TTC549 (cell line): ENCODE data around the gene MAPK8IP3.

Experiments
- FAIRE-seq: peaks from 2 replicates; lab custom pipeline; 2012; peaks lifted over from hg19 to GRCh38; lab: Jason Lieb, UNC

MAPK8IP3 gene

GRCh38 chr16:1740781-1741490 is 34.9 kb downstream of the MAPK8IP3 start:
- FAIRE-seq, result no peak

GRCh38 chr16:1741553-1742165 is 35.7 kb downstream of the MAPK8IP3 start:
- no peak for FAIRE-seq

GRCh38 chr16:1743376-1744337 is 37.7 kb downstream of the MAPK8IP3 start:
- no peak for FAIRE-seq

- no peak for FAIRE-seq
Measured at GRCh38 chr16:1744338-1744840, 38.4 kb downstream of the MAPK8IP3 start.

- FAIRE-seq, result no peak
Measured at GRCh38 chr16:1745181-1745899, 39.3 kb downstream of the MAPK8IP3 start.

GRCh38 chr16:1745900-1746692 is 40.1 kb downstream of the MAPK8IP3 start:
- no peak for FAIRE-seq

GRCh38 chr16:1746693-1747195 is 40.7 kb downstream of the MAPK8IP3 start:
- no peak for FAIRE-seq

GRCh38 chr16:1747934-1748333 is 41.9 kb downstream of the MAPK8IP3 start:
- no peak for FAIRE-seq

GRCh38 chr16:1749152-1750117 is 43.4 kb downstream of the MAPK8IP3 start:
- no peak for FAIRE-seq

GRCh38 chr16:1751946-1752345 is 46.0 kb downstream of the MAPK8IP3 start:
- no peak for FAIRE-seq

GRCh38 chr16:1752853-1753252 is 46.9 kb downstream of the MAPK8IP3 start:
- FAIRE-seq, result no peak

- FAIRE-seq, result no peak
Measured at GRCh38 chr16:1754204-1754603, 48.2 kb downstream of the MAPK8IP3 start.

- FAIRE-seq, result no peak
Measured at GRCh38 chr16:1757714-1758461, 51.9 kb downstream of the MAPK8IP3 start.

GRCh38 chr16:1758923-1759322 is 52.9 kb downstream of the MAPK8IP3 start:
- no peak for FAIRE-seq

GRCh38 chr16:1759511-1759910 is 53.5 kb downstream of the MAPK8IP3 start:
- FAIRE-seq, result no peak

- no peak for FAIRE-seq
Measured at GRCh38 chr16:1760911-1761310, 54.9 kb downstream of the MAPK8IP3 start.

- FAIRE-seq, result no peak
Measured at GRCh38 chr16:1761751-1762150, 55.8 kb downstream of the MAPK8IP3 start.

GRCh38 chr16:1762196-1762878 is 56.3 kb downstream of the MAPK8IP3 start:
- no peak for FAIRE-seq
